Amniotic epithelial cell (primary cell): ENCODE results near the gene EMX1.

Experiments used
- DNase-seq: peaks from one replicate; pipeline ENCODE4 v3.0.0-alpha.2; 2010; ENCODE audit warnings: low read depth

The EMX1 gene

GRCh38 chr2:72980535-72981217 lies 63.4 kb downstream of the EMX1 start:
- DNase-seq = peak; percentile 70

GRCh38 chr2:72981536-72981935 lies 64.2 kb downstream of the EMX1 start:
- no peak for DNase-seq

- DNase-seq = no peak
Observed at GRCh38 chr2:72982219-72982618, 64.9 kb downstream of the EMX1 start.

GRCh38 chr2:72982781-72983499 lies 65.6 kb downstream of the EMX1 start:
- no peak for DNase-seq

GRCh38 chr2:72983500-72984161 lies 66.3 kb downstream of the EMX1 start:
- DNase-seq = no peak

GRCh38 chr2:72984172-72984671 lies 66.9 kb downstream of the EMX1 start:
- DNase-seq = no peak
